ENCODE results near the gene TBXAS1.

TBXAS1 gene

DNA sequence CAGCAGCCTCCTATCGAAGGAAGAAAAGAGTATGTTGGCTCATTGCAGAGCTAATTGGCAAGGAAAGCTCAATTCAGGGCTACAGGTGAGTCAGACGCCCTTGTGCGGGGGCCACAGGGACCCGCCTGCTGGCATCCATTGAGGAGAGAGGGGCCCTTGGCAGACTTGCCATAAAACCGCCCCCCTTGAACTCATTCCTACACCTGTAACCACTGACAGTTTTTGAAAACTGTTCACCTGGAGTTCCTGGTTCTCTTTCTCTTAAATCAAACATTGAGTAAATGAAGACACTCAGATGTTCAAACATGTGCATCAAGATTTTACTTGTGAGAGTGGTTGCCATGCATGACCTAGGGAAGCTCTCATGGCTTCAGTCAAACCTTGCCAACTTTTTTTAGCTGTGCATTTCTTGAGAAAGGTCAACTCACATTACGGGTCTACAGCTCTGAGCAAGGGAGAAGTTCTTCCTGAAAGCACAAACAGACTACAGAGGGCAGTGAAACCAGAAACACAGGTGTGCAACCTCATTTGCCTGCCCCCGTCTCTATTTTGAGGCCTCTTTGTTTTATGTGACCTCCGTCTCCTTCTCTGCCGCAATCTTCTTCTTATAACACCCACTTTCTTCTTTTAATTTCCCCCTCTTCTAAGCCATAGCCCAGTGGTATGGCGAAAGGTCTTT, 87.8 kb downstream of the TBXAS1 start:
- peak; percentile 21 for DNase-seq

GRCh38 chr7:139917851-139918250, 88.8 kb downstream of the TBXAS1 start:
- DNase-seq = no peak

GRCh38 chr7:139918480-139918879, 89.4 kb downstream of the TBXAS1 start:
- no peak for DNase-seq

- no peak for DNase-seq
Observed at GRCh38 chr7:139923090-139923489, 94.0 kb downstream of the TBXAS1 start.

DNA sequence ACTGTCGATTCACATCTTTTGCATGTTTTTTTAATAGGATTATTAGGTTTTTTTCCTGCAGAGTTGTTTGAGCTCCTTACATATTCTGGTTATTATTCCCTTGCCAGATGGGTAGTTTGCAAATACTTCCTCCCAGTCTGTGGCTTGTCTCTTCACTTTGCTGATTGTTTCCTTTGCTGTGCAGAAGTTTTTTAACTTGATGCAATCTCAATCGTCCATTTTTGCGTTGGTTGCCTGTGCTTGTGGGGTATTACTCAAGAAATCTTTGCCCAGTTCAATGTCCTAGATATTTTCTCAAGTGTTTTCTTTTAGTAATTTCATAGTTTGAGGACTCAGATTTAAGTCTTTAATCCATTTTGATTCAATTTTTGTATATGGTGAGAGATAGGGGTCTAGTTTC, 95.4 kb downstream of the TBXAS1 start:
- no peak for DNase-seq

DNA sequence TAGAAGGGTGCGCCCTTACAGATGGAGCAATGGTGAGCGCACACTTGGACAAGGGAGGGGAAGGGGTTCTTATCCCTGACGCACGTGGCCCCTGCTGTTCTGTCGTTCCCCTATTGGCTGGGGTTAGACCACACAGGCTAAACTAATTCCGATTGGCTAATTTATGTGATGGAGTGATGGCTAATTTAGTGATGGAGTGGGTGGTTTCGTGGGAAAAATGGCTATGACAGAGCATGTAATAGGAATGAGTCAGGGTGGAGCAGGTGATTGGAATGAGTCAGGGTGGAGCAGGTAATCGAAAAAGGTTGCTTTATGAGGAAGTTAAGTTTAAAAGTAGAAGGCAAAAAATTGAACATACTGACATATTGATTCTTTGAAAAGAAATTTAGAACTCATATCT, 100.2 kb downstream of the TBXAS1 start:
- DNase-seq = peak; percentile 23

- DNase-seq = no peak
Observed at GRCh38 chr7:139930286-139930965, 101.4 kb downstream of the TBXAS1 start.

- no peak for DNase-seq
Observed at GRCh38 chr7:139931190-139931934, 102.3 kb downstream of the TBXAS1 start.

DNA sequence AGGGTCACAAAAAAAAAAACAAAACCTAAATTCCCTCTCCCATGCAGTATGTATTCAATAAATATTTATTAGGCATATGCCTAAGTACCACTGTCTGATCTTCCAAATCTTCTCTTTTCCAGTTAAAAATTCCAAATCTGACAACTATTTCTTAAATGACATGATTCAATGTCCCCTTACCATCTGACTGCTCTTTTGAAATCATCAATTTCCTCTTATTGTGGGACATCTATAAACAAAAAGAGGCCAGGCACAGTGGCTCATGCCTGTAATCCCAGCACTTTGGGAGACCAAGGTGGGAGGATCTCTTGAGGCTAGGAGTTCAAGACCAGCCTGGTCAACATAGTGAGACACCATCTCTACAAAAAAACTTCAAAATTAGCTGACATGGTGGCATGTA, 103.5 kb downstream of the TBXAS1 start:
- no peak for DNase-seq

DNA sequence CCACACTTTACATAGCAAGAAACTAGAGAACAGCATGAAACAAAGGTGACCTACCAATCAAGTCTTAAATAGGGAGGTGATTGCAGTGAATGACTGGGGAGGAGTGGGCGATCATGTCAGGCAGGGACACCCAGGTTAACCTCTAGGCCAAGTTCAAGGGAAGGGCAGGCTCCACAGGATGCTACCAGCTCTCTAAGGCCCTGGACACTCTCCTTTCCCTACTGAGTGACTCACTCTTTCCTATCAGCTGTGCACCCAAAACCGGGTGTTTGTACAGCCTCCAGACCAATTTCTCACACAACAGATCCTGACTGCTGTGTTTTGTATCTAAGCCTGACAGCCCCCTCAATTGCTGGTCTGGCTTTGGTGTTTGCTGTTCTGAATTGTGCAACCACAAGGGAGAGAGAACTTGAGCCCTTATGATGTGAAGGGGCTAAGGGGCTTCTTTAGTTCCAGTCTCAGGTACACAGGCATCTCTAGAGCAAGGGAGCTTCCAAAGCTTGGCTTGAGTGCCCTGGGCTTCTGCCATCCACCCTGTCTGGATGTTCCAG, 107.8 kb downstream of the TBXAS1 start:
- DNase-seq = peak; percentile 19

DNA sequence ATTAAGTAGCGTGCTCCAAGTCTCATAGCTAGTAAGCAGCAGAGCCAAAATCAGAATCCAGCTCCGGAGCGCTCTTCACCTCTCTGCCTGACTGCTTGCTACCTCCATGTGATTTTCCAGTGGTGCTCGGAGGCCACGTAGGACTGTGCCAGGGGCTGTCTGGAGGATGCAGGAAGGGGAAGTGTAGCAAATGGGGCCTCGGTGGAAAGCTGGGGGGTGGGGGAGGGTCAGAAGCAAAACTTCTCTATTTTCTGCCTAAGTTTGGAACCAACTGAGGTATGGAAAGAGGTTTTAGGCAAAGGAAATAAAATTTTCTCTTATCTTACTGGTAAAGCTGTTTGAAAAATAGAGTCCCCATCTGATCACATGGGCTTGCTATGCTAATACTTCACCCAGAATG, 108.7 kb downstream of the TBXAS1 start:
- DNase-seq = no peak

GRCh38 chr7:139940866-139941265, 111.8 kb downstream of the TBXAS1 start:
- peak; percentile 69 for DNase-seq

DNA sequence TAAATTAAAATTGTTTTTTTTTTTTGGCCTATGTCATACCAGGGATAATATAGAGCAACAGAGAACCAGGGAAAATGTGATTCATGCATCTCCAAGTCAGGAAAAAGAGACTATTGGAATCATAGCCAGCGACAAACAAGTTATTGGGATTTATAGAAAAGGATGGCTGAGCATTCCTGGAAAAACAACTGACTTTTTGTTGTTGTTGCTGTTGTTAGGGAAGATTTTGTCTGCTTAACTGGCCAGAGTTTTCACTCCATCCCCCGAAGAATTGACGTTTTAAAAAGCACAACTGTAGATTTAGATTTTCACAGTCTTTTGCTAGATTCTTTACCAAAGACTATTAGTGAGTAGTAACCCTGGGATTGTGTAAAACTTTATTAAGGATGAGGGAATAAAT, 112.4 kb downstream of the TBXAS1 start:
- no peak for DNase-seq

DNA sequence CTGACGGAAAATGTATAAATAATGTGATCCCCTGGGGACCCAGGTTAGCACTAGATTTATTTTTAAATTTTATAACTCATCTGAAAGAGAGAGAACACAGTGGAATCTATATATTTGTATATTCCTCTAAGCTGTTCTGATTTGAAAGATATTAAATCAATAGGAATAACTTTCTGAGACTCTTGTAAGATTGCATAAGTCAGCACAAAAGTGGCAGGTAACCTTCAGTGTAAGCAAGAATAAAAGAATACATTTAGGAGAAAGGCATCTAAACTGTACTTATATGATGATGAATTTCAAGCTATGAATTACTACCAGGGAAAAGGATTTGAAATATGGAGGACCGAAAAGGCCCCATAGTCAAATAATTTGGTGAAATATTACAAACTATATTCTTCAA, 112.8 kb downstream of the TBXAS1 start:
- no peak for DNase-seq

DNA sequence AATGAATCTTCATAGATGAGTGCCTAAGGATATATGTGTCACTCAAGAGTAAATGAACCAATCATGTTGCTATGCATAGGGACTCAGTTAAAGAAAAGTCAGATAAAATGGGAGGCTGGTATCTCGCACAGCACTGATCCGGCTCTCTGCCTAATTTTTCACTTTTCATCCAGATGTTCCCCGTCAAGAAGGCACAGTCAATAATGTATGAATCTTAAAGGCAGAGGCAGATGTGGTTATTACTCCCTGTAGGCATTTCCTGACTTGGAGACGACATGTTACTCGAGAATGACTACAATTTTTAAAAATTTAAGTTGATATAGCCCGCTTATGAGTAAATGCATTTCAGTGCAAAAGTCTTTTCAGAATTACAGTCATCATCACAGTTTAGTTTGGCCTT, 113.6 kb downstream of the TBXAS1 start:
- DNase-seq = no peak

DNA sequence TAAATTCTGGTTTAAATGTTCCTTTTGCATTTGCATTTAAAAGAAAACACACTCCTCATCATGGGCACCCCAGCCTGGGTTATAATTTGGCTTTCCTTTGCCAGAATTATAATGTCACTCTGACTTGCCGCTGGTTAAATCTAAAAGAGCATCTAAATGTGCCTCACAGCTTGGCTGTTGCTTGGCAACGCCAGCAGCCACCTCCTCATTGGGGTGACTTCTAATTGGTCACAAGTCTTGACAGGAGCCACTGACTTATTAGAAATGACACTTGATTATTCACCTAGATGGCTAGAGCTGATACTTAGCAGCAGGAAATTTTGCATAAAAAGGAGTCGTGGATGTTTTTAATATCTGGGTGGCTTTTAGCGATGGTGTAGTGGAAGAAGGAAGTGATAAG, 114.3 kb downstream of the TBXAS1 start:
- DNase-seq = no peak

- no peak for DNase-seq
Observed at GRCh38 chr7:139944248-139944647, 115.2 kb downstream of the TBXAS1 start.

- no peak for DNase-seq
Observed at GRCh38 chr7:139946533-139946932, 117.5 kb downstream of the TBXAS1 start.

DNA sequence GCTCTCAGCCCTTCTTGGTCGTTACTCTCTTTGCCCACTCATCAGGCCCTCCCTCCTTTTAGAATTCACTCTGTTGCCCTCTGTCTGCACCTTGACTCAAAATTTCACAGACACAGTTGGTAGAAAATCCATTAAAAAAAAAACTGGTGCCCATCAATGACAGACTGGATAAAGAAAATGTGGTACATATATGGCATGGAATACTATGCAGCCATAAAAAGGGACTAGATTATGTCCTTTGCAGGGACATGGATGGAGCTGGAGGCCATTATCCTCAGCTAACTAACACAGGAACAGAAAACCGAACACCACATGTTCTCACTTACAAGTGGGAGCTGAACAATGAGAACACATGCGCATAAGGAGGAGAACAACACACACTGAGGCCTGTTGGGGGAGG, 118.0 kb downstream of the TBXAS1 start:
- DNase-seq = no peak

GRCh38 chr7:139948167-139948566, 119.1 kb downstream of the TBXAS1 start:
- DNase-seq = no peak

DNA sequence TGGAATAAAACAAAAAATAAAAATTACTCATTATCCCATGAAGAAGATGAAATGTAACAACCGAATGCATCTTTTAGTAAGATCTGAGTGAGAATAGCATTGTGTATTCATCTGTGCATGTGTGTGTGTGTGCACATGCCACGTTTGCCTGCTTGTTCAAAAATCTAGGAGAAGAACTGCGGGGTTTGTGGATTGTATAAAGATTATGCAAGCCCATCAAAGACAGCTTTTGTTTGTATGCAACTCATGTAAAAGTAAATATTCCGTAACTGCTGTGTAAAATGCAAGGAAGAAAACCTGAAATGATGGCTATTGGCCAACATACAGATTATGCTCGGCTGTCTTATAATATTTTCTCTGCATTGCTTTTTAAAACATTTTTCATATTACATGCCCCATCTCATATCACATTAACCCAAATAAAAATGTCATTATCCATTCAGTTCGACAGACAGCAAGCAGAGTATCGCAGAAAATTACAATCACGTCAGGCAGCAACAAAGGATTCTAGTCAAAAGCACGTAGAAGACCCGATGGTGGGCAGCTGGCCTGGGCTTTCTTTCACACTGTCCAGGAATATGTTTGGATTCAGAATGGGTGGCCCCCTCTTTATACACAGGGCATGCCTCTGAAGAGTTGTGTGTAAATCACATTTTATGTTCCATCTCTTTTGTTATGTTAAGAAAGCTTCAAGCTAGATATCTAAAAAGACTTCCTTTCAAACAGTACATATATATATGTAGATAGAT, 119.7 kb downstream of the TBXAS1 start:
- DNase-seq = no peak

DNA sequence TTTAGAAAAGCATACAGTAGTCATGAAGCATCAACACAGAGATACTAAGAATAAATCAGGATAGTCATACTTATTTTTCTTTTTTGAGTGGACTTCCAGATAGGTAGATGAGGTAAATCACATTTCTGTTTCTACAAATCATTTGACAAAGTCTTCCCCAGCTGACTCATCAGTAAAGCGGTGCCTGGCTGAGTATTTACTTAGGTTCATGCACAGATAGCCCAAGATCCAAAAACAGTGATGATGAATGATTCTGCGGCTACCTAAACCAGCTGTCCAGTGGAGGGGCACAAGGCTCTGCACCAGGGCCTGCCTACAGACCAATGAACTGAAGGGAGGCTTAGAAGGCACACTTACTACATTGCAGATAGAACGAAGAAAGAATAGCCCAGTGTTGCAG, 120.6 kb downstream of the TBXAS1 start:
- DNase-seq = no peak

DNA sequence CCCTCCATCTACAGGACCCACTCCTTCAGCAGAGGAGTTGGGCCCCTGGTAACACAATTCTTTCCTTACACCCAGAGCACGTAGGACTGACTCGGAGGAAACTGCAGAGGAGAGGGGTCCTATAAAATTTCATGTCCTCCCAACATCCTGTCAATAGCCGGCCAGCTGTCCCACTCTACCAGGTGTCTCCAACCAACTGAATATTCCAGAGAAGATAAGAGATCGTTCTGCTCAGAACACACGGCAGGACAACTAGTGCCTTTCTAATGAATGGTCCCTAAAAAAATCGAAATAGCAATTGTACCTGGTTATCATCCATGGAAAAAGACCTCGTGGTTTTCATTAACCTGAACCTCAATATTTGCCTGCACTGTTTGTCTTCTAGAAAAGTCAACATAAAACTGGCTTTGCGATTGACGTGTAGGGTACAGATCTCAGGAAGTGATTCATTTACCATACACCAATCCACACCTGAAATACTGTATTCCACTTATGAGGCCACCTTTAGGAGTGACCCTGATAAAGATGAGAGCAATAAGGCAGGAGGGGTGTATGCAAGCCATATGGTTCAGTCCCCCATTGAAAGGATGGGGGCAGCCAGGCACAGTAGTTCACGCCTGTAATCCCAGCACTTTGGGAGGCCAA, 121.9 kb downstream of the TBXAS1 start:
- DNase-seq = no peak
